MM.1S (cell line): ENCODE results near the gene DGAT2.

Experiments
- CTCF ChIP-seq: fragments of 300-600 bp; sonication (generic); IDR thresholded peaks from 2 replicates; pipeline ENCODE4 v1.5.1; 2016; ENCODE audit warnings: antibody characterized with exemption, low read length, mixed read lengths
- EZH2 ChIP-seq: fragments of 300-600 bp; sonication (generic); optimal IDR thresholded peaks from 2 replicates; pipeline ENCODE3; 2017; ENCODE audit warnings: low read depth, mild to moderate bottlenecking, antibody characterized with exemption, low read length, mixed read lengths
- EZH2phosphoT487 ChIP-seq: fragments of 300-600 bp; sonication (generic); IDR thresholded peaks from 2 replicates; pipeline ENCODE4 v1.6.1; 2018; ENCODE audit warnings: antibody characterized with exemption, low read length

- TF ChIP-seq CTCF: no peak
- TF ChIP-seq EZH2: no peak
- TF ChIP-seq EZH2phosphoT487: no peak
These were observed 67.8 kb downstream of the DGAT2 start for GRCh38 chr11:75836417-75836816.
